Right kidney (tissue), 1 donor: ENCODE results near the gene CCDC92.

Source experiments
- DNase-seq: peaks from one replicate; pipeline ENCODE4 v3.0.0-alpha.2; 2016

The CCDC92 gene

DNA sequence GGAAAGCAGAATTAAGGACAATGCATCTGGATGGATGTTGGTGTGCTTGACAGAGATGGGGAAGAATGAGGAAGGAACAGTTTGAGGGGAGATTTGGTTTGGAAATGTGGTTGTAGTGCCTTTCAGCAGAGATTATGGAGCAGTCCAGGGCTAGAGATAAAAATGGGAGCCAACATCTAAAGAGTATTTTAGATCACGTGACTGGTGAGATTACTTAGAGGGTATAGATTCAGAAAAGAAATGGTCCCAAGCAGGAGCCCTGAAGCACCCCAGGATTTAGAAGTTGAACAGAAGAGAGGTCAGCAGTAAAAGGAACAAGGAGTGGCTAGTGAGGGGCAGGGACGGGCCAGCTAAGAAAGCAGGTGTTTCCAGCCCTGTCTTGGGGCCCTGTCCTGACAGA lies 30.0 kb upstream of the CCDC92 start:
- DNase-seq = no peak

DNA sequence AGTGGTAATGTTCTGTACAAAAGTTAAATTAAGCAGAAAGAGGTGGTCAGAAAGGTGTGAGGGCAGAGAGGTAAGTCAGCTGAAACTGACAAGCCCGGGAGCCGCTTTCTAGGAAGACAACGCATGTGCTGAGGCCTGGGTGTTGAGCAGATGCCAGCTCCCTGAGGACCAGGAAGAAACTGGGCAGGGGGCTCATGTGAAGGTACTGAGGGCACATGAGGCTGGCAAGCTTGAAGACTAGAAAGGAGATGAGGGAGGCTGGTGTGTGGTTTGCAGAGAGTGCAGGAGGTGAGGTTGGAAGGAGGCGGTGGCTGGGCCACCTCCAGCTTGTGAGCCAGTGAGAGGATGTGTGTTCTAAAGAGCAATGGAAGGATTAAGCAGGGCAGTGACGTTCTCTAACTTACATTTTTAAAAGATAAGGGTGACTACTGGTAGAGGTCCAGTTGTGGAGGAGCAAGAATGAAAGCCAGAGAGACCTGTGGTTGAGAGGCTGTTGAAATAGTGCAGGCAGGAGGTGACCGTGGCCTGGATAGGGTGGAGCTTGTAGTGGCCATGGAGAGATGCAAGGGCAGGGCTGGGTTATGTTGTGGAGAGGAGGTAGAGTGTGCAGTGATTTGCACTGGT lies 29.5 kb upstream of the CCDC92 start:
- DNase-seq = no peak

DNA sequence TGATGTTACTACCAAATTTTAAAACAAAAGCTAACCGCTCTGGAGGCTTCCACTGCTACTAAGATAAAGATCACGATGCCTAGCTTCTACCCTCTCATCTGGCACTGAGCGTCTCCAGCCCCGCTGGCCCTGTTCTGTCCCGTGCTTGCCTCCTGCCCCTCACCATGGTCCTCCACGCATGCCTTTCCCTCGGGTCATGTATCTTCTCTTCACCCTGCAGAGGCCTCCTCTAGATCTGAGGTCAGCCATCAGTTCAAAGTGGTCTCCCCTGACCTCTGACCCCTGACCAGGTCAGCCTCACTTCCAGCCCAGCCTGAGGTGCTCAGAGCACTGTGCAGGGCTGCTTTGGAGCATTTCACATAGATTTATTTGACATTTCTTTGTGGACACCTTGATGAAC lies 28.7 kb upstream of the CCDC92 start:
- no peak for DNase-seq

DNA sequence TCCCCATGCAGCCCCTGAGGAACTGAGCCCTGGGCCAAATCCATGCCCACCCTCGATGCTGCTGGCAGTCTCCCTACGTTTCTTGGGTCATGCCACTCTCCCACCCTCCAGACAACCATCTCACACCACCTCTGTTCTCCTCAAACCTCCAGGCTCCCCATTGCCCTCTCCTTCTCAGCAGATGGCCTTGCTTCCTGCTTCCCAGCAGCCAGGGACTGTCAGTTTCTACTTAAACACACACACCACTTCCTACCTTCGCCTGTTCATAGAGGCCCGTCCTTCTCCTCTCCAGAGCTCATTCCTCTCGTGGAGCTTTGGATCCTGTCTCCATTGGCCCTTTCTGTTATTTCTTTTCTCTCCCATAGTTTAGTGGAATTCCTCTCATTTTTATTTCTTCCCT lies 27.5 kb upstream of the CCDC92 start:
- no peak for DNase-seq

DNA sequence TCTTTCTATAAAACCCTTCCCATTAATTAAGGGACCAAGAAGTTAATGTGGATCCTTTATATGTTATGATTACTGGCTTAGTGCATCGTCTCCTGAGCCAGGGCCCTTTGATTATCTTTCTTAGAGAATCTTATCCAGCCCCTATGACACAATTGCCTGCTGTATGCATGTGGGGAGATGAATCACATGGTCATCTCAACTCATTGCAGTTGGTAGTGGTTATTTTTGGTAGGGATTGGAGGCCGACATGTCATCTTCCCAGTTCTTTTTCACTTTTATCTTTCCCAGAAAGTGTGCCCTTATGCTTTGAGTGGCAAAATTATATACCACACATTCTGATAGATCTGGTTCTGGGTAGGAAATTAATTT lies 26.3 kb upstream of the CCDC92 start:
- DNase-seq = no peak

DNA sequence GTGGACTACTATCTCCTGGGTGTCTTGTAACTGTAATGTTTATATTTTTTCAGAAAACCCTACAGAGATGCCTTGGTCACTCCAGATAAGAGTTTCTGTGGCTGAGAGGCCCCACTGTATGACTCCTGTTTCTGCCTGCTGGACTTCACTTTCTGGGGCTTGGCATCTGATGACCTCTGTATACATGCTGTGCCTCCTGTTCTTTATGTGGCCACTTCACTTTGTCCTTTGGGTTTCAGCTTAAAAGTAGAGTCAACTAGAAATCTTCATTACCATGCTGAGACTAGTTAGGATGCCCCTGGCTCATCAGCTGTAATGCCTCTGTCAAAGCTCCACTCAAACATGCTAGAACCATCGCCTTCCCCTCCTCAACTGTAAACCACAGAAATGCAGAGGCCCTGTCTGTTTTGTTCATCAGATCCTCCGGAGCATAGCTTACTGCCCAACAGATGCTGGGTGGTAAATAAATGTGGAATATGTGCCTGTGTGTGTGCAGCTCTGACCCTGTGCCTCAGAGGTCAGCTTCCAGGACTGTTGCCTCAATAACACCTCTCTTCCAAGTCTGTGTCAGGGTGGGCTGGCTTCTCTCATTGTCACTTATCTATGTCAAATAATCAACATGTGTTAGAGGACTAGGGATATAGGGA lies 25.8 kb upstream of the CCDC92 start:
- DNase-seq = no peak

DNA sequence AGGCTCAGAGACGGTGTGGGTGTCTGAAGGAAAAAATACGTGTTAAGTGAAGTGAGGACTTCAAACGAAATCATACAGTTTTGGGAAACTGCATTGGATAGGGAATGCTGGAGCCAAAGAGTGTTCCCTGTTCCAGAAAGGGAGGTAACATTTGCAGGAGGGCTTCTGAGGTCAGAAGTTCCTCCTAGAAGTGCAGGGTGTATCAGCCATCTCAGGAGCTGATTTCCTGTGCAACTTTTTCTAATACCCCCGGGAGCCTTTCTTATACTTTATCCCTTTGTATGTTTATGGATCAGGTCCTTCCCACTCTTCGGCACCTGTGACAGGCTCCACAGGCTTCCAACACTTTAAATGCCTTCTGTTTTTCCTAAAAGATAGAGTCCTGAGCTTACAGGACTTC lies 25.3 kb upstream of the CCDC92 start:
- no peak for DNase-seq

DNA sequence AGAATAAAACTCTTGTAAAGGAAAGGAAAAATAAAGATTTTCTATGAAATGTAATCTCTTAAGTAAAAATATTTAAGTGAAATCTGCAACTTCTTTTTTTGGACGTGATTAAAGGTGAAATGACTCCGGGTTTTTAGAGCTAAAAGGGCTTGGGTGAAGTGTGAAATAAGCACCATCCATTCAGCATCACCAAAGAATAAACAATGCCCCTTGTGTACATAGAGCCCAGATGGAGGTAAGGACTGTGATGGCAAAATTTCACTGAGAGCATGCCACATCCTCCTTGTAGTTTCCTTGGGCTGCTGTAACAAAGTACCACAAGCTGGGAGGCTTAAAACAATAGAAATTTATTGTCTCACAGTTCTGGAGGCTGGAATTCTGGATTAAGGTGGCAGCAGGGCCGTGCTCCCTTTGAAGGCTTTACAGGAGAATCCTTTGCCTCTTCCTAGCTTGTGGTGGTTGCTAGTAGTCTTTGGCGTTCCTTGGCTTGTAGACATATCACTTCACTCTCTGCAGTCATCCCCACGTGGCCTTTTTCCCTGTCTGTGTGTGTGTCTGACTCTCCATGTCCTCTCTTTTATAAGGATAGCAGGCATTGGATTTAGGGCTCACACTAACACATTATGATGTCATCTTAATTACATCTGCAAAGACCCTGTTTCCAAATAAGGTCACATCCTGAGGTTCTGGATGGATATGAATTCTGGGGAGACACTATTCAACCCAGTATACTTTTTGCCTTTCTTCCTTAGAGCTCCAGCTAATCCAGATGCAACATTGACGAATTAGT lies 24.6 kb upstream of the CCDC92 start:
- DNase-seq = no peak

DNA sequence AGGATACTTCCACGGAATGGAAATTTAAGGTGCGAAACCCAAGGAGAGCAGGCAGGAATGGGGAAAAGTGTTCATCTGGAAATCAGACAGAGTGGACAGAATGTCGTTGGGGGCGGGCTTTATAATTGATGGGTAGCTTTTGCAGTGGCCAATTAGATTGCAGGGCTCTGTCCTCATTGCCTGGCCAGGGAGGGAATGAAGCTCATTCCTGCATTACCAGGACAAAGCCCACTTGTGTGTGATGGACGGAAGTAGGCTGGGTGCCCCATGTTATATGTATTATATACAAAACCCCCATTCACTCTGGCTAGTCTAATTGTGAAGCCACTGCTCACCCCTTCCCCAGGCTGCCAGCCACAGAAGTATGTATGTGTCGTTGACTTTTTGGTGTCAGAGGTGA lies 23.9 kb upstream of the CCDC92 start:
- DNase-seq = no peak

DNA sequence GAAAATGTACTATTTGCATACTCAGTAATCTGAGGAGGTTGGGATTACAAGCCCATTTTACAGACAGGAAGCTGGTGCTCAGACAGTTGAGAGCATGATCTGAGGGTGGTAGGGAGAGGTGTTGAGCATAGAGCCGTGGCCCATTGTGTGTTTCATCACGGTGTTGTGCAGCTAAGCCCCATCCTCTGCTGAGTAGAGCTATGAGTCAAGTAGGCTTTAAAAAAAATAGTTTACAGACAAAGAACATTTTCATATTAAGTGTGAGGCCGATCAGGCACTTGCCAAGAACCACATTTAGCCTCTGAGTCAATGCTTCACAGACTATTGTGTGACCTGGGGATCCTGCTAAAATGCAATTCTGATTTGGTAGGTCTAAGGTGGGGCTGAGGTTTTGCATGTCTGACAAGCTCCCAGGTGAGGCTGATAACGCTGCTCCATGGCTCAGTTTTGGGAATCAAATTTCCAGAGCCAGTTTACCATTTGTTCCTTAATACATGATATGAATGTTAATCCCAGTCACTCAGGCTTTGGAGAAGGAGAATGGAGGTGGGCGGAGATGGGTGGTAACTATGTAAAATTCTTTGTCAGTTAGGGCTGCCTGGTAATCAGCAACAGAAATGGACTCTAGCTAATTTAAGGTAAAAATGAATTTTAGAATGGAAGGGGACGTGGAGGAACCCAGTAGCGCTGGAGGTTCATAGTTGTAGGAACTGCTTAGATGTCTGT lies 22.6 kb upstream of the CCDC92 start:
- DNase-seq = no peak

DNA sequence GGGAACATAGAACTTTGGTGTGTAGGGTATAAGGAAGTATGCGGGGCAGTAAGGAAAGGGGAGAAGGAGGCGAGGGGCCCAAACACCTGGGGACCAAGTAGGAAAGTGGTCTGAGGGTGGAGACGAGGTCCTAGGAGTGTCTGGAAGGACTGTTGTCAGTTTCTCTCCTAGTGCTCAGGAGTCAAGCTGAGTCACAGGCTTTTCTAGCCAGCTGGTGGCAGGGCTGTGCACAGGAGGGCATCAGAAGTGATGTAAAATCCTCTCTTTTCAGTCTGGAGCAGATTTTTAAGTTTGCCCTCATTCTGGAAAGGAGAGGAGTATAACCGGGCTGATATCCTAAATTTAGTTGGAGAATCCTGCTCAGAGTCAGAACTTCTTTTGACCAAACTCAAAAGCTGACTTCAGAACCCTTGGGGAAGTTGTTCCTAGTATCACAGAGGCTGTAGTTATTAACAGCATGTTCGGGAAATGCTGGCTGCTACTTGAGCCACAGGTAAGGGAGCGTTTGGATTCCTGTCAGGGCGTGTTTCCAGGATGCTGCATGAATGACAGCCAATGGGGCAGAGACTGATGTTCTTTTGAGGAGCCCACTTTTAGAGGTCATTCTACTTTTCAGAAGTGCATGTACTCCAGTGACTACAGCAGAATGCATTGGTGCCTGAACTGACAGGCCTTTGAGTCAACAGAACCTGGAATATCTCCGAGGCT lies 19.6 kb upstream of the CCDC92 start:
- no peak for DNase-seq

DNA sequence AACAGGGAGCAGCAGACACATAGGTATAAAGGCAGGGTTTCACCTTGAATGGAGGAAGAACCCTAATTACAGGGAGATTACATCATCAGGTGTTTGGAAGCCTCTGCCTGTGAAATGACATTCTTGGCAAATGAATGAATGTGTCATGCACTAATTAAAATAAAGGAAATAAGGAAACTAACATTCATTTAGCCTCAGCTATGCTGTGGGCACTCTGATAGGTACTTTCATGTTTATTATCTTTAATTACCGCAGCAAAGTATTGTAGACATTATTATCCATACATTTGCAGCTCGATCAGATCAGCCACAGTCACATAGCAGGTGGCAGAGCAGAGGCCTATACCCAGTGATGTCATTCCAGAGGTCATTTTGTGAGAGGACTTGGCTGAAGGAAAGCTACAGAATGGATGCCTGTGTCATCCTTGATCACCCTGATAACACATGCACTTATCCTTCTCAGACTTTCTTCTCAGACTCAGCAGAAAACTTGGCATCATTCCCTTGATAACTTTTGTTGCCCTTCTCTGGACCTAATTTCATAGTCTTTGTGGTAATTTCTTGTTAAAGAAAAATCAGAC lies 18.8 kb upstream of the CCDC92 start:
- no peak for DNase-seq

DNA sequence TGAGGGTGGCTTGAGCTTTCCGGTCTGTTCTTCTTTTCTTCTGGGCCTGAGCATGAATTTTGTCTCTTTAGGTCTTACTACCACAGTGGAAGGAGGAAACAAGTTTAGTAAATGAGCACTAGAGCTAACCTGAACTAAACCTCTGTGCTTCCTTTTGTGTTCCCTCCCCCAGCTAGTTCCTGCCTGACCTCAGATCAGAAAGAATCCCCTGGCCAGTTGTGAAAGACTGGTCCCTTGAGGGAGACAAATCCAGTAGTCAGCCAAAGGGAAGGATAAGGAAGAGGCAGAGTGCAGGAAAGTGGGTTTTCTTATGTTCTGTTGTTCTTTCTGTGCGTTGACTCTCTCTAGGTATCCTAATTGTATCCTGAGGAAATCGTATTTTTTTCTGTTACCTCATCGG lies 17.9 kb upstream of the CCDC92 start:
- DNase-seq = no peak

DNA sequence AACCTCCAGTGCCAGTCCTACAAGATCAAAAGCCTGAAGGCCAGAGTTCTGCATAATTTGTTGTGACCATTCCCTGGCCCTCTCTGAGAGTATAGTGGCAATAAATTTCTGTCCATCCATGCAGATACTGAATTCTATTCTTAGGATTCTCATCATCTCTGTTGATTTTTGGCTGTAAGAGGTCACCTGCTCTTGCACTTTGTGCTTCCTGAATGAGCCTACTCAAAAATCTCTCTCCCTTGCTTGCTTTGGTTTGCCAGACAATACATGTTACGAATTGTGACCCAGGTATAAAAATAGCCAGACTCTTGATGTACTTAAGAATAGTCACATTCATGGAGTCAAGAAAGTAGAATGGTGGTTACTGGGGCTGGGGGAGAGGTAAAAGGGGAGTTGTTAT lies 17.1 kb upstream of the CCDC92 start:
- DNase-seq = no peak

DNA sequence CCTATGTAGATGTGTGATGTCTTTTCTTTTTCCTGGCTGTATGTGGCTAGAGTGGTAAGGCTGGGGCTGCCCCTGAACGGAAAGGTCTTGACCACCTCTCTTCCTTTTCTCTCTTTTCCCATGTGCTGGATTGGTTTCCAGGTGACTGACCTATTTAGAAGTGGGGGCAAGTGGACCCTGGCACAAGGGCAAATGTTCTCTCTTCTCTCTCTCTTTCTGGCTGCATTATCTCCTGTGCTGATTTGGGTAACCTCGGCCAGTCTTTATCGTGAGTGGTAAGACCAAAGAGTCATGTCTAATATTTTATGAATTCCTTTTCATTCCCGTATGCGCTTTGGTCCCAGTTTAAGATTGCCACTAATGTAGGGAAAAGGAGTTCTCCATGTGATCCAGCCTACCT lies 16.5 kb upstream of the CCDC92 start:
- DNase-seq = no peak

DNA sequence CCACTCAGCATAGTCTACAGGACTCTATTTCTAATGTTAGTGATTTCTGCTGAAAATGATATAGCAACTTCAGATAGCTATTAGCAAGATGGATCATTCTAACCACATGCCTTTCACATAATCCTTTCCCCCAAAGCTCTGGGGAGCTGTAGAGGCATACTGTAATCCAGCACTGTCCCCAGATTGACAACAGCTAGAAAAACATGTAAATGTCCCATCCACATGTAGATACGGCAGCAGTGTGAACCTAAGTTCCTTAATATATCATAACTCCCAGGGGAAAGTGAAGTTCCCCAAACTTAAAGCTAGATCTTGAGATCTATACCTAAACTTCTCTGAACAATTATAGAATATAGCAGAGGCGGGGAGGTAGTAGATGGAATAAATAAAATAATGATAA lies 14.4 kb upstream of the CCDC92 start:
- no peak for DNase-seq

DNA sequence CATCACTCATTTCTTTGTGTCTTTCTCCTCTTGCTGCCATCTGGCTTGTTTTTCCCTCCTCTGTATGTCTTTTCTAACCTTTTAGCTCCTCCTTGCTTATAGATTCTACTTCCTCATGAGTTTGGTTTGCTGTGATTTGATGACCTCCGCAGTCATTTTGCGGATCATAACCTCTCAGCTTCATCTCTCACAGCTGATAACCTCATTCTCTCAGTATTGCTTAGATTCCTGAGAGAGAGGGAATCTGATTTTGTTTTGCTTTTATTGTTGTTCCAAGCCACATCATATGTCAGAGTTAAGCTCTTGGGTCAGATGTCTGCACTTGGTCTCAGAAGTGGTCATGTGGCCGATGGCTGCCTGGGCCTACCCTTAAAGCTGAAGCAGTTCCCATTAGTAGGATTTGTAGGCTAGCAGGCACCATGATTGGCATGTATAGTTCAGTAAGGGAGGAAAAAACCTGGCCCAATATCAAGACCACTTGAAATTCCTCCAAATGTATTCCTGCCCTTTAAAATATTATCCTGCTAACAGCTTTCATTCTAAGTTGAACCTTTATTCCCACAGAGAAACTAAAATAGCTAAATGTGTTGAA lies 13.8 kb upstream of the CCDC92 start:
- no peak for DNase-seq

DNA sequence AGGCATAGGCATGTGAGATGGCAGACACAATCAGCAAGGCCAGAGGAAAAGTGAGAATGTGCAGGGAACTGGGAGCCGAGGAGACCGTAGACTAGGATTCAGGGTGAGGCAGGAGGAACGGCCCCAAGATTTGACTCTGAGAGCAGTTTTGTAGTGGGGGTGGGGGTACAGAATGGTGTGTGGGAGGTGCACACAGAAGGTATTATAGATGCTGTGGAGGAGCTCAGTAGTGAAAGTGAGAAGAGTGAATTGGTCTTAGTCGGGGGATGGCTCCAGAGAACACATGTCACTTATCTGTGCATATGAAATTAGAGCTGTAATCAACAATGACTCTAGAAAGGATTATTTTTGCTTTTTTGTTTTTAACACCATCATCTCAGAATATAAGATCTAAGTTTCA lies 12.3 kb upstream of the CCDC92 start:
- no peak for DNase-seq

DNA sequence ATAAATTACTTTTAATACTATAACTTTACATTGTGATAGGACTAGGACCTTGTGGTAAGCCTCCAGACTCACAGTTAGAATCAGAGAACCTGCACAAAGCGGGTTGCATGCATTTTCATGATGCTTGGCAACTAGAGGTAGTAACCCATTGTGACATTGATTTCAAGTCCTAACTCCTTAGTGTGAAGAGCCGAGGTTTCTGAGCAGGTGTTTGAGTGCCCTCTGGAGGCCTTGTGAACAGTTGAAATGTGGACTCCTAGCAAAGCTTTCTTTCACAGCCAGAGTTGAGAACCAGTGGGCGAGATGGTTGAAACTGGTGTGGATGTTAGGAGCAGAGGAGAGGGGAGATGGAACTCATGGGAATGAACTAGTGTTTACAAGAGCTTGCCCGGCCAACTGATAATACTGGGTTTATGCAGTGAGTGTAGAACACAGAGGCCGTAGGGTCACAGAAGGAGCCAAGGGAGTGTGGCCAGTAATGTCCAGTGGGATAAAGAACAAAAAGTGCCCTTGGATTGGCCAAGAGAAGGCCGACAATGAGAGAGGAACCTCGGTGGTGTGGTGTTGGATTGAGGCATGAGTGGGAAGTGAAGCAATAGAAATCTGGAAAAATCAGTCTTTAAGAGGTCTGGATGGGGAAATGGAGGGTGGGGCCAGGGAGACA lies 11.3 kb upstream of the CCDC92 start:
- DNase-seq = no peak

DNA sequence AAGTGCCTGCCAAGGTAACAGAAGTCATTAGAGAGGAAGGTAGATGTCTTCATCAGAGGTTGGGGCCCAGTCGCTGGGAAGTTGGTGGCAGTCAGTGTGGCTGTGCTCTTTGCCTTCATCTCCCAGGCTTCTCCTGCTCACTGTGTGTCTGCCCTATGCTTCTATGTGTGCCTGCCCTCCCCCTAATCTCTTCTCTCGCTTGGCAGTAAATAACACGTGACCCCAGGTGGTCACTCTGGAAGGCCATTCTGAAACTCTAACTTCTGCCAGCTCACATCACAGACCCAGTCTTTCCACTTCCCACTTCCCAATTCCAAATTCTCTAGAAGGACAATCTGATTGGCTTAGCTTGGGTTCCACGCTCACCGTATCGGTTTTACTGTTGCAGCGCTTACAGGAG lies 9.6 kb upstream of the CCDC92 start:
- DNase-seq = no peak

DNA sequence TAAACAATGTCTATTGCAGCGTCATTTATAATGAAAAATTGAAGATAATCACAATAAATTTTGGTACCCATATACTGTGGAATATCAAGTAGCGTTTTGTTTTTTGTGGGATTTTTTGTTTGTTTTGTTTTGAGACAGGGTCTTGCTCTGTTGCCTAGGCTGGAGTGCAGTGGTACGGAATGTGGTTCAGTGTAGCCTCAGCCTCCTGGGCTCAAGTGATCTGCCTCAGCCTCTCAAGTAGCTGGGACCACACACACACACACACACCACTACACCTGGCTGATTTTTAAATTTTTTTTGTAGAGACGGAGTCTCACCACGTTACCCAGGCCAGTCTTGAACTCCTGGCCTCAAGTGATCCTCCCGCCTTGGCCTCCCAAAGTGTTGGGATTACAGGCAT lies 6.9 kb upstream of the CCDC92 start:
- no peak for DNase-seq
